Activated naive CD4-positive, alpha-beta T cell treated with anti-CD3 and anti-CD28 coated beads, Interleukin-2, amount 50 U/mL, for 16 hours (primary cell): ENCODE measurements around the gene MAX.
"Not testable (repeated sequence)": the region's sequence is repeated elsewhere in the genome, so short reads cannot be mapped to it uniquely, and the experiment has no call there.

Experiments
- DNase-seq: peaks from one replicate; pipeline ENCODE4 v3.0.0-alpha.2; 2020

The MAX gene

GRCh38 chr14:65103150-65103760, 938 bp upstream of the MAX start:
- DNase-seq = no peak

- peak; percentile 40 for DNase-seq
These were observed 481 bp downstream of the MAX start for GRCh38 chr14:65101631-65102440.

DNA sequence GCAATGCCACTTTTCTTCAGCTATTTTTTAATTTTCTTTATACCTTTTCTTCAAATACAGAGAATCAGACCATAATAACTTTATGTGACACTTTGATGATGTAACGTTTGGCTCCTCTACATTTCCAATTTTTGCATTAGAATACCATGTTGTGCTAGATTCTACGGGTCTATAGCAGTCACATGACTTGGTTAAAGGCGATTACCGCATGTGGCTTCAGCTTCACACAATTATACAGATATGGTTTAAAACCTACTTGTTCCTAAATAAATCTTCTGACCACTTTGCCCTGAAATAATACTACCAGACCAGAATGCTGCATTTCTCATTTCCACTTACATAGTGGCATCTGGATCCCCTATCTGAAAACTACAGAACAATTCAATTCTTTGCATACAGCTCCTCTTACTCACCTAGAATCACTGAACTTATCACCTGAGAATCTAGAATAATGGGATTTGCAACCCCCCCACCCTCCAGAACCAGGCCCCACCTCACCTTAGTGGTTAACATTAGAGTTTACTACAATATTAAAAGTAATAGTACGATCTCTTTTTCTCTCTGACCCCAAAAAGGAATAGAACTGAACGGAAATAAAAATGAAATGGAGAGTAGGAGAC, 1.3 kb downstream of the MAX start:
- DNase-seq = no peak

DNA sequence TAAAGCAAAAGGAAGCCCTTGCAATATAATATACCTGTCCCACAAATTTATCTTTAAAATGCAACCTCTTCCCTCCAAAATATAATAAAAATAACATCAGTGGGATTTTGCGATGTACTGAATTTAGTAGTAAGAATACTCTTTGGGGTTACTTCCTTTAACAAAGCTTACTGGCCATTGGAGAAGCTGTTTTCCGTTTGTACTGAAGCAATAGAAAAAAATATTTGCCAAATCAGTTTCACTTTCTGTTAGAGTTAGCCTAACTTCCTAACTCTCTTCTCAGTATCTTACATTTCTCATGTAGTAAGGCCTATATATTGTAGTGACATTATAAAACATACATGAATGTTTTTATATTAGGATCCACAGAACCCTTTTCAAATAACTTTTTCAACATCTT, 3.7 kb downstream of the MAX start:
- no peak for DNase-seq

- no peak for DNase-seq
These were observed 5.8 kb downstream of the MAX start for GRCh38 chr14:65096323-65097089.

- DNase-seq = no peak
These were observed 6.6 kb downstream of the MAX start for GRCh38 chr14:65095633-65096205.

DNA sequence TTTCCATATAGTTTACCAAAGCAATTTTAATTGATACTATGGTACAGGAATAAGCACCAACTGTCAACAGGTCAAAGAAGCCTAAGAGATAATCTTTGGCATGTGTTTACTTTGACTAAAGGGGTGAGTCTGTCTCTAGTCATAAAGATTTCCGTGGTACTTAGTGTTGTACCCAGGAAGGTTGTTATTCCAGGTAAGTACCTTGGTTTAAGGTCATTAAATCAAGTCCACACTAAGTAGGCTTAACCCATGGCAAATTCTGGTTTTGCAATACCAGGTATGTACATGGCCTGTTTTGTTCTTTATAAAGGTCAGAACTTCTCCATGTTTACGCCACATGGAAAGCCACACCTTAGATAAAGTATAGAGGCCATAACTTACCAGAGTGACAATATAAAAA, 10.0 kb downstream of the MAX start:
- DNase-seq = no peak

DNA sequence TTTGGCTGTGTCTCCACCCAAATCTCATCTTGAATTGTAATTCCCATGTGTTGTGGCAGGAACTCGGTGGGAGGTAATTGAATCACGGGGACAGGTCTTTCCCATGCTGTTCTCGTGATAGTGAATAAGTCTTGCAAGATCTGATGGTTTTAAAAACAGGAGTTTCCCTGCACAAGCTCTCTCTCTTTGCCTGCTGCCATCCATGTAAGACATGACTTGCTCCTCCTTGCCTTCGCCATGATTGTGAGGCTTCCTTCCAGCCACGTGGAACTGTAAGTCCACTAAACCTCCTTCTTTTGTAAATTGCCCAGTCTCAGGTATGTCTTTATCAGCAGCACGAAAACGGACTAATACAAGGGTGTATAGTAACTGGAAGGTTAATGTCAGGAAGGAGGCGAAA, 14.5 kb downstream of the MAX start:
- DNase-seq = not testable (repeated sequence)

- not testable (repeated sequence) for DNase-seq
These were observed 15.6 kb downstream of the MAX start for GRCh38 chr14:65086686-65087085.

GRCh38 chr14:65084554-65085505, 17.5 kb downstream of the MAX start:
- no peak for DNase-seq

GRCh38 chr14:65082930-65083329, 19.4 kb downstream of the MAX start:
- DNase-seq = no peak

- no peak for DNase-seq
These were observed 21.2 kb downstream of the MAX start for GRCh38 chr14:65080960-65081747.

GRCh38 chr14:65079768-65080167, 22.5 kb downstream of the MAX start:
- DNase-seq = no peak

GRCh38 chr14:65079201-65079600, 23.1 kb downstream of the MAX start:
- DNase-seq = no peak

DNA sequence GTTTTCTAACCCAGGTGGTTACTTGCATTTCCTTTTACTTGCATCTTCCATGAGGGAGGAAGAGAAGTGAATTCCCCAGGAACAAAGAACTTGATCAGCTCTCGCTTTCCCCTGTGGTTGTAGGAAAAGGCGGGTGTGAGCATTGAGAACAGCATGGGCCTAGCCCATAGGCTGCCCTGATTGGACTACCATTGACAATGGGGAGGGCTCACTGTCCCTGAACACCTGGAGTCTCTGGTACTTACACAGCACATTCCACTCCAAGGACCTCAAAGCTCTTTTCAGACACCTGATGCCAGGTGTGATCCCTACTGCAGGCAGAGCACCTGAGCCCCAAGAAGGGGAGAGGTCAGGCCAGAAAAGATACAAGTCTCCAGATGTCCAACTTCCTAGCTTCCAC, 25.0 kb downstream of the MAX start:
- DNase-seq = no peak

DNA sequence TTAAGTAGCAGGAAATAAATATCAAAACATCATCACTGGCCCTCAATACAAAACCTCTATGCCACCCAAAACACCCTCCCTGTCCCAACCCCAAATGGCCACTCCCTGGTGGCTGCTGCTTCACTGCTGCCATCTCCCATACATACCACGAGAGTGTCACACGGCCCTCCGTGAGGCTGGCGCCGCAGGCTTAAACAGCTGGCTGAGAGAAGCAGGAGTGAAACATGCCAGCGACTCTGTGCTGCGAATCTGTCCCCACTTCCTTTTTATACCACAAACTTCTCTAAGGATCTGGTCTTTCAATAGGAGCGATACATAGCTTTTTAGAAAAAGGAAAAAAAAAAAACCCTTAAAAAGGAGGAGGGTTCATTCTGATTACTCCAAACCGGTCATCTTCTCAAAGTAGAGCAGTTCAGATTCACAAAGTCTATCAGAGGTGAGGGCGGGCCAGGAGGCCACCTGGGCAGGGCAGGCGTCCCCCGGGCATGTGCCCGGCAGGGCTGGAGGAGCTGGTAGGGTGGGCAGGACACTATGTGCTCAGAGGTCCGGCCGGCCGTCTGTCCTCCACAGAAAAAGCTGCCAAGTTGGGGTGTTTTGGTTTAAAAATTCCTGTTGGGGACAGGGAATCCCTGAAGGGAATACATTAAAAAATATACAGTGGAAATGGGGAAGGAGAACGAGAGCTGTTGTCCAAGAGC, 26.5 kb downstream of the MAX start:
- no peak for DNase-seq

DNA sequence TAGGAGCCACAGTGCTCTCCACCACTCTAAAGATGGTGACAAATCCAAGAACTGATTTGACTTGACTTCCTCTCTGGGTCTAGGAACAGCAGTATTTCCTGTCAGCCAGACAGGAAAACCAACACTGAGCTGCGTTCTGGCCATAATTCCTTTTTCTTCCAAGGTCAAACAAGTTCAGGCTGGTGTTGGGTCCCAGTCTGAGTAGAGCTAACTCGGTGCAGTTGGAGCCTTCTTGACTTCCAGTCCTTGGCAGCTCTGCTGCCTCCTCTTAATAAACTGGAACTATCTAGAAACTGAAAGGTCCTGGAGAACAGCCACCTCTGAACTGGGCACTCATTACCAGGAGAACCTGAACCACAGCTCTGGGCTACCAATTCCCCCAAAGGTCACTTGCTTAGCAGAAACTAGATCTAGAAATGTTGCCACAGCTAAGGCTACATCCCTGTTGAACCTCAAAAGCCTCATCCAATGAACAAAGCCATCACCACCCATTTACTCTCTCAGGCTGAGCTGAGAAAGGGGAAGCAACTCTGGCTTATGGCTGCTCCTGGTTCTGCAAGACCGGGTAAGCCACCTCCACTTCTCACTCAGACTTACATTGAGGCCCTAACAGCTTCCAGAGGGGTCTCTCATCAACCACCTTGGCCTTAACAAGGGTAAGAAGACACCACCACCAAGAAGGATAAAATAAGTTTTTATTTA, 27.7 kb downstream of the MAX start:
- no peak for DNase-seq

- DNase-seq = no peak
These were observed 28.6 kb downstream of the MAX start for GRCh38 chr14:65073605-65074201.

DNA sequence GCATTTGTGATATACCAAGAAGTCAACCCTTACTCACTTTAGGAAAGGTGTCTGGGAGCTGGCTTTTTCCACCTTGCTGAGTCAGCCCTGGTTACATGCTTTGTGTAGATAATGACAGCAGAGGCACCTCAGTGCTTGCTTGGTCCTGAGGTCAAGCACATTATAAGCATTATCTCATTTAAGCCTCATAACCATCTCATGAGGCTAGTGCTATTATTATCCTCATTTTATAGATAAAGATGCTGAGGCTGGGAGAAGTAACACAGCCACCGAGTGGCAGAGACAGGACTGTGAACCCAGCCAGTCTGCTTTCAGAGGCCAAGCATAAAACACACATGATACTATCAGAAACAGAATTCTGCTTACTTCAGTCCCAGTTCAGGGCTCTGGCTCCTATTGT, 29.4 kb downstream of the MAX start:
- DNase-seq = no peak
